ENCODE results near the gene SRPK3.

GRCh38 chrX:153803211-153804099, 22.6 kb downstream of the SRPK3 start:
- TF ChIP-seq CTCF (IDR thresholded peaks at IDR 0.05) (no peak), POLR2A (IDR thresholded peaks at IDR 0.05) (no peak)
